WTC11 (cell line): ENCODE data around the gene DENND5A. TPM values are rescaled to one million over a fixed set of nuclear protein-coding genes. Genes with fewer than 3 reads are reported as not detected.

Source experiments
- ATAC-seq: fragments of 200-7000 bp; cut with Tn5 transposase; 2 replicates; pipeline ENCODE4 v1.10.0; 2021; ENCODE audit warnings: mild to moderate bottlenecking, moderate library complexity
- CTCF ChIA-PET: fragments of 300-600 bp; sonication (Branson Sonifier 250); formaldehyde crosslinking; loops from one replicate; lab custom pipeline; 2021; ENCODE audit warnings: antibody characterized with exemption; lab: Charles Lee
- POLR2A ChIA-PET: fragments of 350-600 bp; sonication (Branson Sonifier 250); formaldehyde crosslinking; loops from one replicate; lab custom pipeline; 2021; ENCODE audit warnings: antibody characterized with exemption; lab: Charles Lee
- DNase-seq: peaks from one replicate; pipeline ENCODE4 v3.0.0; 2021; ENCODE audit warnings: low spot score
- H3K27ac Mint-ChIP-seq: 2 replicates; pipeline ENCODE4 v1.8.0; 2021; ENCODE audit warnings: mixed read lengths
- H3K27me3 Mint-ChIP-seq: 2 replicates; pipeline ENCODE4 v1.8.0; 2021; ENCODE audit warnings: low read depth, mild to moderate bottlenecking, moderate library complexity, mixed read lengths
- H3K36me3 Mint-ChIP-seq: 2 replicates; pipeline ENCODE4 v1.8.0; 2021; ENCODE audit warnings: mixed read lengths
- H3K4me1 Mint-ChIP-seq: 2 replicates; pipeline ENCODE4 v1.8.0; 2022; ENCODE audit warnings: mixed read lengths
- H3K4me3 Mint-ChIP-seq: 2 replicates; pipeline ENCODE4 v1.8.0; 2021; ENCODE audit warnings: mild to moderate bottlenecking, moderate library complexity, mixed read lengths
- H3K9me3 Mint-ChIP-seq: 2 replicates; pipeline ENCODE4 v1.8.0; 2021; ENCODE audit warnings: mixed read lengths
- CTCF ChIP-seq: fragments of 200-600 bp; IDR thresholded peaks from 2 replicates; pipeline ENCODE4 v1.8.0; 2022; ENCODE audit warnings: antibody characterized with exemption
- E2F1 ChIP-seq: sonication (generic); formaldehyde crosslinking; IDR thresholded peaks from 2 replicates; pipeline ENCODE4 v1.8.0; 2022; ENCODE audit warnings: mild to moderate bottlenecking, missing genetic modification reagents
- ELF4 ChIP-seq: sonication (generic); formaldehyde crosslinking; IDR thresholded peaks from 2 replicates; pipeline ENCODE4 v1.8.1; 2022; ENCODE audit warnings: low read depth, mild to moderate bottlenecking, moderate library complexity, missing genetic modification reagents
- EMX1 ChIP-seq: fragments of 250-450 bp; sonication (Bioruptor Pico); IDR thresholded peaks from 2 replicates; pipeline ENCODE4 v1.8.0; 2021; ENCODE audit warnings: mild to moderate bottlenecking
- ERG ChIP-seq: fragments of 250-450 bp; sonication (Bioruptor Pico); IDR thresholded peaks from 2 replicates; pipeline ENCODE4 v1.8.0; 2021; ENCODE audit warnings: mild to moderate bottlenecking
- ETV6 ChIP-seq: sonication (generic); formaldehyde crosslinking; IDR thresholded peaks from 2 replicates; pipeline ENCODE4 v1.8.1; 2022; ENCODE audit warnings: mild to moderate bottlenecking, missing genetic modification reagents
- FOXP1 ChIP-seq: sonication (generic); formaldehyde crosslinking; IDR thresholded peaks from 2 replicates; pipeline ENCODE4 v1.8.0; 2022; ENCODE audit warnings: missing genetic modification reagents, mild to moderate bottlenecking, moderate library complexity, borderline replicate concordance
- GRHL2 ChIP-seq: fragments of 250-450 bp; sonication (Bioruptor Pico); IDR thresholded peaks from 2 replicates; pipeline ENCODE4 v1.8.0; 2022; ENCODE audit warnings: mild to moderate bottlenecking, moderate library complexity; ENCODE audit not compliant: insufficient replicate concordance, severe bottlenecking
- MAX ChIP-seq: sonication (generic); formaldehyde crosslinking; IDR thresholded peaks from 2 replicates; pipeline ENCODE4 v1.8.0; 2022; ENCODE audit warnings: mild to moderate bottlenecking, missing genetic modification reagents
- NR1H2 ChIP-seq: sonication (generic); formaldehyde crosslinking; IDR thresholded peaks from 2 replicates; pipeline ENCODE4 v1.9.0; 2021; ENCODE audit warnings: mild to moderate bottlenecking, moderate library complexity, missing genetic modification reagents
- PRDM15 ChIP-seq: sonication (generic); formaldehyde crosslinking; IDR thresholded peaks from 2 replicates; pipeline ENCODE4 v1.8.0; 2022; ENCODE audit warnings: missing genetic modification reagents
- RORB ChIP-seq: fragments of 250-450 bp; sonication (Bioruptor Pico); IDR thresholded peaks from 2 replicates; pipeline ENCODE4 v1.9.0; 2021; ENCODE audit warnings: mild to moderate bottlenecking
- SMAD4 ChIP-seq: sonication (generic); formaldehyde crosslinking; IDR thresholded peaks from 2 replicates; pipeline ENCODE4 v1.8.0; 2022; ENCODE audit warnings: mild to moderate bottlenecking, missing genetic modification reagents
- SP1 ChIP-seq: sonication (generic); formaldehyde crosslinking; conservative IDR thresholded peaks from 2 replicates; pipeline ENCODE4 v1.8.1; 2022; ENCODE audit warnings: missing genetic modification reagents
- TCF7 ChIP-seq: sonication (generic); formaldehyde crosslinking; IDR thresholded peaks from 2 replicates; pipeline ENCODE4 v1.8.0; 2022; ENCODE audit warnings: mild to moderate bottlenecking, low read depth, missing genetic modification reagents, moderate library complexity
- TP53 ChIP-seq: sonication (generic); formaldehyde crosslinking; IDR thresholded peaks from 2 replicates; pipeline ENCODE4 v1.8.1; 2023; ENCODE audit warnings: mild to moderate bottlenecking, missing genetic modification reagents
- ZNF425 ChIP-seq: fragments of 250-450 bp; sonication (Bioruptor Pico); conservative IDR thresholded peaks from 2 replicates; pipeline ENCODE4 v1.9.0; 2021; ENCODE audit warnings: mild to moderate bottlenecking
- total RNA-seq: library from RNA; stranded (reverse); gene quantifications from 3 replicates; pipeline ENCODE4 v1.2.3, GENCODE V29; 2021

The DENND5A gene
- total RNA-seq, 1 experiment from 2014 or later: 69.3 TPM

GRCh38 chr11:9293646-9294045, 28.5 kb upstream of the DENND5A start:
- Mint-ChIP-seq H3K27ac (no peak overlapping the region), H3K4me3 (no peak overlapping the region)
- ATAC-seq: no peak
- CTCF ChIA-PET: no interaction called here
- TF ChIP-seq FOXP1 (CRISPR knock-in tag) (no peak), PRDM15 (CRISPR knock-in tag) (no peak), GRHL2 (CRISPR knock-in tag) (no peak), ETV6 (no peak), RORB (CRISPR knock-in tag) (no peak), E2F1 (no peak), EMX1 (CRISPR knock-in tag) (no peak), SP1 (no peak), TCF7 (CRISPR knock-in tag) (no peak), MAX (no peak), ELF4 (no peak), ERG (no peak), CTCF (no peak), TP53 (no peak), ZNF425 (CRISPR knock-in tag) (no peak), NR1H2 (CRISPR knock-in tag) (no peak), SMAD4 (CRISPR knock-in tag) (no peak)
- TF ChIP-seq, all 79 proteins: peak for 0
- Mint-ChIP-seq H3K9me3 (no peaks in the 10 kb centered on the region), H3K4me1 (no peaks in the 10 kb centered on the region), H3K27me3 (no peaks in the 10 kb centered on the region), H3K36me3 (peaks cover 13% of the 10 kb centered on the region)
- POLR2A ChIA-PET: interaction anchor here (0.7 kb wide), 2 partner anchors 123 to 360 kb away, joined by 5 read pairs; no protein-coding TSS in a partner anchor
- DNase-seq: no peak
